ENCODE measurements around the gene SCAF11. TPM values are rescaled to one million over a fixed set of nuclear protein-coding genes. Genes with fewer than 3 reads are reported as not detected.
A peak's percentile ranks its signal among the peaks of the same experiment; 100 is the strongest.

The SCAF11 gene
- total RNA-seq, 1 donor from 2014 or later, result 90.7 TPM

DNA sequence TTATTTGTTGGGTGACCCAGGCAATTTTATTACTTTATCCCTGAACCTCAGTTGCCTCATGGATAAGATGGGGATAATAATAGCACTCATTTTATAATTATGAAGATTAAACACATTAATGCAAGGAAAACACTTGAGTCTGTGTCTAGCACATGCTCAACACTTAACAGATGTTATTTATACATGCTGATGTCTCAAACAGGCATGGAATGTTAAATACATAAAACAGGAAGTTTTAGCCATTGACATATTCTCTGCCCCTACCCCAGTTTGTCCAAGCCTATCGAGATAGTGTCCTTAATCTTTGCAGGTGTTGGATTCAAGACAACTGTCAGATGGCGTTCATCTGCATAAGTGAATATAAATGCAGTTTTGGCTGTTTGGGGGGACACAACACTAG is 109.8 kb downstream of the SCAF11 start:
- TF ChIP-seq, protein P1, sequence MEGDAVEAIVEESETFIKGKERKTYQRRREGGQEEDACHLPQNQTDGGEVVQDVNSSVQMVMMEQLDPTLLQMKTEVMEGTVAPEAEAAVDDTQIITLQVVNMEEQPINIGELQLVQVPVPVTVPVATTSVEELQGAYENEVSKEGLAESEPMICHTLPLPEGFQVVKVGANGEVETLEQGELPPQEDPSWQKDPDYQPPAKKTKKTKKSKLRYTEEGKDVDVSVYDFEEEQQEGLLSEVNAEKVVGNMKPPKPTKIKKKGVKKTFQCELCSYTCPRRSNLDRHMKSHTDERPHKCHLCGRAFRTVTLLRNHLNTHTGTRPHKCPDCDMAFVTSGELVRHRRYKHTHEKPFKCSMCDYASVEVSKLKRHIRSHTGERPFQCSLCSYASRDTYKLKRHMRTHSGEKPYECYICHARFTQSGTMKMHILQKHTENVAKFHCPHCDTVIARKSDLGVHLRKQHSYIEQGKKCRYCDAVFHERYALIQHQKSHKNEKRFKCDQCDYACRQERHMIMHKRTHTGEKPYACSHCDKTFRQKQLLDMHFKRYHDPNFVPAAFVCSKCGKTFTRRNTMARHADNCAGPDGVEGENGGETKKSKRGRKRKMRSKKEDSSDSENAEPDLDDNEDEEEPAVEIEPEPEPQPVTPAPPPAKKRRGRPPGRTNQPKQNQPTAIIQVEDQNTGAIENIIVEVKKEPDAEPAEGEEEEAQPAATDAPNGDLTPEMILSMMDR (IDR thresholded peaks at IDR 0.05; ENCODE audit: borderline replicate concordance), result no peak
- no peak overlapping the region for H3K4me3 ChIP-seq
- peaks cover 35% of the 10 kb centered on the region for H3K4me1 ChIP-seq
- no peaks in the 10 kb centered on the region for H3K9me3 ChIP-seq (replicated peaks)
- H3K27me3 ChIP-seq (ENCODE audit: low read depth), result no peaks in the 10 kb centered on the region
- DNase-seq, result no peak
- peaks cover 30% of the 10 kb centered on the region for H3K36me3 ChIP-seq
- no peak overlapping the region for H3K27ac ChIP-seq (replicated peaks)
- intact Hi-C loops (cut with micrococcal nuclease), result no loop called here

DNA sequence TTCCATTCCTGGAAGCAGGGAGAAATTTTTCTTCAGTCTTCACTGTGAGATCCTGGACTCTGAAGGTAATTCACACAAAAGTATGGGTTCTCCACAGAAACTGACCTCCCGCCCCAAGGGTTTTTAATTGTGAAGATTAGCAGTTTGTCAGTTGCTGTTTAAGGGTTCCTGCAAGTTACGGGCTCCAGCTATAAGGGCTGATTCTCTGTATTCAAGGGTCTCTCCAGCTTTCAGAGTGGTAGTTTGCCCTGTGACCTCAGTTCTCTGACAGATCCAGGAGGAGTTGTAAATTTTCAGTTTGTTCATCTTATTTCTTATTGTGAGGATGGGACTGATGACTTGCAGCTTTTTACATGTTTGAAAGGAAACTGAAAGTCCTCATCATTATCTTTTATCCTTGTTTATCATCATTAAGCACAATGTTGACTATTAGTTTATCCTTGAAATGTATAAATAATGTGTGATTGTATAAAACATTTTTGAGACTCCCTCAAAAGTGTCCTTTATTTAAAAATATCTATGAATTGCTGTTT is 110.9 kb downstream of the SCAF11 start:
- Histone ChIP-seq H3K9me3 (replicated peaks) (peaks cover 4% of the 10 kb centered on the region), H3K27ac (replicated peaks) (peak overlapping the region; percentile 43), H3K36me3 (peaks cover 35% of the 10 kb centered on the region), H3K27me3 (ENCODE audit: low read depth) (no peaks in the 10 kb centered on the region), H3K4me1 (peaks cover 35% of the 10 kb centered on the region), H3K4me3 (peak overlapping the region; percentile 3)
- DNase-seq, result no peak
- TF ChIP-seq, protein P1 (IDR thresholded peaks at IDR 0.05; ENCODE audit: borderline replicate concordance), result no peak
- intact Hi-C loops (cut with micrococcal nuclease), result no loop called here

DNA sequence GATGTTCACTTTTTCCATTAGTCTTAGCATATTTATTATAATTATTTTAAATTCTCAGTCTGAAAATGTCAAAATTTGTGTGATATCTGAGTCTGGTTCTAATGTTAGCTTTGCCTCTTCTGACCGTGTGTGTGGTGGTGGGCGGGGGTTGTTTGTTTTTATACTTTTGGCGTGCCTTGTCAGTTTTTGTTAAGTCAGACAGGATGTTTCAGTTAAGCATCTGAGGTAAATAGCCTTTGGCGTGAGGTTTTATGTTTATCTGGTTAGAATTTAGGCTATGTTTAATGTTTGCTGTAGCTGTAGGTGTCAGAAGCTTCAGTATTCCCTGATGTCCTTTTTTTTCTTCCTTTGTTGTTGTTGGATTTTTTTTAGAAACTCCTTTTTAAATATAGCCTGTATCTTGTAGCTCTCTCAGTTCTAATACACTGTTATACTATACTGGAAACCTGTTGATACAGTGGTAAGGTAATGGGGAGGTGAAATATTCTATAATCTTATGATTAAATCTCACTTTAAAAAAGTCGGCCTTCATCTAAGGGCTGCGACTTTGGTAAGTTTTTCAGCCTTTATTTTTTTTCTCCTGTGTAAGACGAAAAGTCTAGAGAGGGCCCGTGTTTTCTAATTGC is 111.6 kb downstream of the SCAF11 start:
- Histone ChIP-seq H3K27me3 (ENCODE audit: low read depth) (no peaks in the 10 kb centered on the region), H3K36me3 (peaks cover 42% of the 10 kb centered on the region), H3K27ac (replicated peaks) (peak overlapping the region; percentile 43), H3K4me1 (peaks cover 35% of the 10 kb centered on the region), H3K9me3 (replicated peaks) (peaks cover 4% of the 10 kb centered on the region), H3K4me3 (peak overlapping the region; percentile 3)
- intact Hi-C loops (cut with micrococcal nuclease), result no loop called here
- TF ChIP-seq, protein P1 (IDR thresholded peaks at IDR 0.05; ENCODE audit: borderline replicate concordance), result no peak
- DNase-seq, result no peak

DNA sequence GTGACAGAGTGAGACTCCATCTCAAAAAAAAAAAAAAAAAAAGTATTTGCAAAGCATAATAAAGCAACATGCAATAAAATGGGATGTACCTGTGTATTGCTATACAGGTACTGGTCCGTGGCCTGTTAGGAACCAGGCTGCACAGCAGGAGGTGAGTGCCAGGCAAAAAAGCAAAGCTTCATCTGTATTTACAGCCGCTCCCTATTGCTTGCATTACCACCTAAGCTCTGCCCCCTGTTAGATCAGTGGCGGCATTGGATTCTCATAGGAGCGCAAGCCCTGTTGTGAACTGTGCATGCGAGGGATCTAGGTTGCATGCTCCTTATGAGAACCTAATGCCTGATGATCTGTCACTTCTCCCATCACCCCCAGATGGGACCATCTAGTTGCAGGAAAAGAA is 113.3 kb downstream of the SCAF11 start:
- Histone ChIP-seq H3K36me3 (peaks cover 56% of the 10 kb centered on the region), H3K27ac (replicated peaks) (no peak overlapping the region), H3K27me3 (ENCODE audit: low read depth) (no peaks in the 10 kb centered on the region), H3K9me3 (replicated peaks) (peaks cover 4% of the 10 kb centered on the region), H3K4me1 (peaks cover 35% of the 10 kb centered on the region), H3K4me3 (no peak overlapping the region)
- DNase-seq, result no peak
- TF ChIP-seq, protein P1 (IDR thresholded peaks at IDR 0.05; ENCODE audit: borderline replicate concordance), result no peak
- intact Hi-C loops (cut with micrococcal nuclease), result no loop called here

DNA sequence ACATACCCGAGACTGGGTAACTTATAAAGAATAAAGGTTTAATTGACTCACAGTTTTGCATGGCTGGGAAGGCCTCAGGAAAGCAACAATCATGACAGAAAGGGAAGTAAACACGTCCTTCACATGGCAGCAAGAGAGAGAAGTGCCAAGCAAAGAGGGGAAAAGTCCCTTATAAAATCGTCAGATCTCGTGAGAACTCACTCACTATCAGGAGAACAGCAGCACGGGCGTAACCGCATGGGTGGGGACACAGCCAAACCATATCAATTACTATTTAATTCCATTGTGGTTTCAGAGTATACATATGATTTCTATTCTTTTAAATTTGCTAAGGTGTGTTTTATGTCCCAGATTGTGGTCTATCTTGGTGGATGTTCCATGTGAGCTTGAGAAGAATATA is 117.9 kb downstream of the SCAF11 start:
- Histone ChIP-seq H3K36me3 (peaks cover 55% of the 10 kb centered on the region), H3K4me3 (no peak overlapping the region), H3K27ac (replicated peaks) (no peak overlapping the region), H3K4me1 (peaks cover under 1% of the 10 kb centered on the region), H3K9me3 (replicated peaks) (peaks cover 4% of the 10 kb centered on the region), H3K27me3 (ENCODE audit: low read depth) (no peaks in the 10 kb centered on the region)
- DNase-seq, result no peak
- intact Hi-C loops (cut with micrococcal nuclease), result no loop called here
- TF ChIP-seq, protein P1 (IDR thresholded peaks at IDR 0.05; ENCODE audit: borderline replicate concordance), result no peak

Data from left ventricle myocardium inferior (tissue), 1 donor.